NCI-H1105 treated with DMSO at 0.1 percent for 48 hours (cell line): Measurements from ENCODE around the gene SLC37A2.

Experiments used
- DNase-seq: peaks from one replicate; lab custom pipeline; 2025; lab: John Stamatoyannopoulos, UW

The SLC37A2 gene

DNA sequence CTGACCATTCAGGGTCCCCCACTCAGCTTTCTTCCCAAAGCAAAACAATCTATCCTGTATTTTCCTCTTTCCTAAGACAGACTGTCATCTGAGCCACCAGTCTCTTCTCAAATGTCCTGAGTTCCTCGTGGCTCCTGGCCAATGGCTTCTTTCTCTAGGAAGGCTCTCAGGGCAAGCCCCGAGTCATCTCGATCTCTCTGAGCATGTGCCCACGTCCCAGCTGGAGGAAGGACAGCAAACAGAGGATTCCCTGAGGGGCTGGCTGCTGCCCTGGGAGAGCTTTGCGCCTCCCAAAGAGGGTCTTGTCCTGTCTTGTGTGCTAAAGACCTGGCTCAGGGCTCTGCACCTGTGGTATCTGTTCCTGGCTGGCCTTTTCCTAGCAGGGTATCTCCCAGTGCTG lies 8.3 kb downstream of the SLC37A2 start:
- no peak for DNase-seq

DNA sequence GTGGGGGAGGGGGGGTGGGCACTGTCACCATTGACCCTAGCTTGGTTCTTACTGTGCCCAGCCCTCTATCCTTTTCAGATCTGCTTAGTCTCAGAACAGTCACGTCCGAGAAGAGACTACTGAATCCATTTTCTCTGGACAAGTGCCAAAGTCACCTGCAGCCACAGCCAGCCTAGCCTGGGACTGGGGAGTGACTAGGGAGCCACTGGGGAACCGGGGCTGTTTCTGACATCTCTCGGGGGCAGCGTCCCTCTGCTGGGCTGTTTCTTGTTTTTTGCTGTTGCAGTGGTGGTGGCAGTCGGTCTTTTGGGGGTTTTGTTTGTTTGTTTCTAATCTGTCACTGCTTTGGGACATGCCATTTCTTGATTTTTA lies 8.7 kb downstream of the SLC37A2 start:
- DNase-seq: no peak

GRCh38 chr11:125072218-125072960 lies 9.3 kb downstream of the SLC37A2 start:
- DNase-seq: no peak

- DNase-seq: no peak
Observed at GRCh38 chr11:125072961-125073590, 10.0 kb downstream of the SLC37A2 start.

- DNase-seq: no peak
Observed at GRCh38 chr11:125073616-125074483, 10.7 kb downstream of the SLC37A2 start.

DNA sequence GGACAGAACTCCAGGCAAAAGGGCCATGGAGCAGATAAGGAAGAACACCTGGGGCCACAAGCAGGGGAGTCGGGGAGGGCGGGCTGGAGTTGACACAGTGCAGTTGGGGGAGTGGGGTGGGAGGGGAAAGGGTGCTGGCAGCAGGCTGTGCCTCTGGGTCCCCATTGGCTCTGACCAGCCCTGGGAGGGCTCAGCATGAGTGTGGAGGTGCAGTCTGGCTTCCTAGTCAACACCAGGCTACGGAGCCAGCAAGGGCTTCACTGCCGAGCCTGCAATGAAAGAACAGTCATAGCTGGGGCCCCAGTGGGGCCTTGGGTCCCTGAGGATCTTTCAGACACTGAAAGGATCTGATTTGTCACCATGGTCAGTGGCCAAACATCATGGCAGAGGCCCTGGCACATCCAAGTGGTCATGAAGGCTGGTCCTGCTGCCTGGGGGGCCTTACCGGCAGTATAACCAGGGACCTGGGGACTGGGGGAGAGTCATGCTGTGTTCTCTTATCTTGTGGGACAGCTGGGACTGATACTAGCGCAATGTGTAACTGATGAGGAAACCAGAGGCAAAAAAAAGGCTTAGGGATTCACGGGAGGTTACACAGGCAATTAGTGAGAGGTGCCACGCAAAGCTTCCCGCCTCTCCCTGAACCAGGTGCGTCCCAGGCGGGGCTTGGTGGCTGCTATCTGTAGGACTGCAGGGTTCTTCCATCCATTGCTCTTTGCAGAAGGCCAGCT lies 11.6 kb downstream of the SLC37A2 start:
- no peak for DNase-seq

DNA sequence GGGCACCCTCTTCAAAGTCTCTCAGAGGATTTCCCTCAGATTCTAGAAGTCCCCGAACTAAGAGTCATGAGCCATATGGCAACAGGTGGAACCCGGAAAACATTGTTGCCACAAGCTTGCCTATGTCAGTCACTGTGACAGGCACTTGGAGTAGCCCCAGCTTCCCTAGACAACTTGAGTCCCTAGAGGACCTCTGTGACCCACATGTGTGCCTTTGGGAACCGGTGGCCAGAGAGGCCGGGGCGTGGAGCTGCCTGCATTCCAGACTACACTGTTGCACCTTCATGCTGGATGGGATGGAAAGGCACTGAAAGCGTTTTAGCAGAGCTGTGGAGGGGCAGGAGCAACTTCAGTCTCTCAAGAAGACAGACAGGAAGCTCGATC lies 12.1 kb downstream of the SLC37A2 start:
- DNase-seq: no peak

DNA sequence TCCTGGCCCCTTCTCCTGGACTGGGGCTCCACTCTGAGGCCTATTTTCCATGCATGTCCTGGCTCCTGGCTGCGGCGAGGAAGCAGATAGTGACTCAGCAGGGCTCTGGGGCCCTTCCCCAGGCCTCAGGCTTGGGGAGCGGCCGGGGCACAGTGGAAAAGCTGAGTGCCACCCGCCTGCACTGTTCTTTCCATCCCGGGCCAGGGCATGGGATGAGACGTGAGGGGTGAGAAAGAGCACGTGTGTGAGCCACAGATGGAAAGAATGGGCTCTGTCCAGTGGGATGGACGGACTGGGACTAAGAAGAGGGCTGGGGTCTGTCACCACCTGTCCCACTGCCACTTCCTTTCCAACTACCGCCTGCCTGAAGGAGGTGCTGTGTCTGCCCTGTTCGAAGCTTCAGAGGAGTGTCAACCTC lies 12.8 kb downstream of the SLC37A2 start:
- DNase-seq: no peak

DNA sequence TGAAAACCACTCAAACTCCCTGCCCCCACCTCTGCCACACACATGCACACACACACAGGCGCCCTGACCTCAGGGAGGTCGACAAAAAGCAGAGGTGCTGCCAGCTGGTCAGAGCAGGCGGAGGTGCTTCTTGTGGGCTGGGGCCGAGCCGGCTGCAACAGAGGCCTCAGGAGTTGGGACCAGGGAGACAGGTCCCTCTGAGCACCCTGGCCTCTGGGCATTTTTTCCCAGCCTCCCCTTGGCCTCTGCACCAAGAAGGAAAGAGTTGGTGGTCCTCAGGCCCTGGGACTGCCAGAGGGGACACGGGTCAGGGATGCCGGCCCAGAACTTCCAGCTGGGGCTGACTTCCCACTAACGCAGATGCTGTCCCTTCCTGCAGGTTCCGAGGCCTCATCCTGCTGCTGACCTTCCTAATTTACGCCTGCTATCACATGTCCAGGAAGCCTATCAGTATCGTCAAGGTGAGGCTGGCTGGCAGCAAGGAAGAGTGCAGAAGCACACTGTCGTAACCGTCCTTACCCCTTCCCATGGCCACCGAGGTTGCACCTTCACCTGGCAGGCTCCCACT lies 13.4 kb downstream of the SLC37A2 start:
- no peak for DNase-seq

DNA sequence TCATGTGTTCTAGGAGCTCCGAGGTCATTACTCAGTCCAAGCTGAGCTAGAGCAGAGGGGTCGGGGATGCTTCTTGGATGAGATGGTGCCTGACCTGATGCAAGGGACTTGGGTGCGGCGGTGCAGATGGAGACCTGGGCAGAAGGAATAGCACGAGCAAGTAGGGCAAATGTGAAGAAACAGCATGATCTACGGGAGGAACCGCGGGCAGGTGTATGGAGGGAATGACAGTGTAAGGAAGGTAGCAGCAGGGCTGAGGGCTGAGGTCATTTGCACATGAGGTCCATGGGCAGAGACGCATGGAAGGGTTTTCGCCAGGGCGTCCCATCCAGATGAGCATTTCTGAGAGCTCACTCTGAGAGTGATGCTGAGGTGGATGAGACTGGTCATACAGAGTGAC lies 14.9 kb downstream of the SLC37A2 start:
- no peak for DNase-seq

DNA sequence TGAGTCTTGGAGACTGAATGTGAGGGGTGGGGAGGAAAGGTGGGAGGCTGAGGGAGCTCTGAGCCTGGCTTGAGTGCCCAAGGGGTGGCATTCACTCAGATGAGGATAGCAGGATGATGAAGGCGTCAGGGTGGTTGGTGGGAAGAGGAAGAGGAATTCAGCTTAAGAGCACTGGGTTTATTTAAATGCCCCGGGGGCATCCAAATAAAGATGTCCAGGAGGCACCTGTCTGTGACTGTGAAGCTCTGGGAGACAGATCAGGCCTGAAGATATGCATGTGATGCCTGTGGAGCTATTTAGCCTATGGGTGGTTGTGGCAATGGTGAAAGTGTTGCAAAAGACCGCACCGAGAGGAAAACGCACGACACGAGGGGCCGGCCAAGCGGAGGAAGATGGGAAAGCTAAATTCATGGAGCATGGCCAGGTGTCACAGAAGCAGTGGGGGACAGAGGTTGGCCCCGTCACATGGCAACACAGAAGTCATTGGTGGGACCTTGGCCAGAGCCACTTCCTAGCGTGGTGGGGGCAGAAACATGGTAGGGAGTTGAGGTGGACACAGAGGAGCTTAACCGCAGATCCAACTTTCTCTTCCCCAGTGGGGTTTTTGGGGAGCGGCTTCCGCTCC lies 15.5 kb downstream of the SLC37A2 start:
- no peak for DNase-seq

GRCh38 chr11:125079151-125079877 lies 16.2 kb downstream of the SLC37A2 start:
- no peak for DNase-seq

GRCh38 chr11:125079878-125080530 lies 16.9 kb downstream of the SLC37A2 start:
- no peak for DNase-seq

DNA sequence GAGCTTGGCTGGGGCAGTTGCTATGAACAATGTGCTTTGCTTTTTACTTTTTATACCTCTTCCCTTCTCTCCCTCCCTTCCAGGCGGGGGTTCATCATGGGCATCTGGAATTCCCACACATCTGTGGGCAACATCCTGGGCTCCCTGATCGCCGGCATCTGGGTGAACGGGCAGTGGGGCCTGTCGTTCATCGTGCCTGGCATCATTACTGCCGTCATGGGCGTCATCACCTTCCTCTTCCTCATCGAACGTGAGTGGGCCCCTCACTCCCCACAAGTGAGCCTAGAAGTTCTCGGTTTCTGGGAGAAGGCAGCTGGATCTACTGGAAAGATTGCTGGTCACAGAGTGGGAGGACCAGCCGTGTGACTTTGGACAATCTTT lies 17.4 kb downstream of the SLC37A2 start:
- DNase-seq: no peak

DNA sequence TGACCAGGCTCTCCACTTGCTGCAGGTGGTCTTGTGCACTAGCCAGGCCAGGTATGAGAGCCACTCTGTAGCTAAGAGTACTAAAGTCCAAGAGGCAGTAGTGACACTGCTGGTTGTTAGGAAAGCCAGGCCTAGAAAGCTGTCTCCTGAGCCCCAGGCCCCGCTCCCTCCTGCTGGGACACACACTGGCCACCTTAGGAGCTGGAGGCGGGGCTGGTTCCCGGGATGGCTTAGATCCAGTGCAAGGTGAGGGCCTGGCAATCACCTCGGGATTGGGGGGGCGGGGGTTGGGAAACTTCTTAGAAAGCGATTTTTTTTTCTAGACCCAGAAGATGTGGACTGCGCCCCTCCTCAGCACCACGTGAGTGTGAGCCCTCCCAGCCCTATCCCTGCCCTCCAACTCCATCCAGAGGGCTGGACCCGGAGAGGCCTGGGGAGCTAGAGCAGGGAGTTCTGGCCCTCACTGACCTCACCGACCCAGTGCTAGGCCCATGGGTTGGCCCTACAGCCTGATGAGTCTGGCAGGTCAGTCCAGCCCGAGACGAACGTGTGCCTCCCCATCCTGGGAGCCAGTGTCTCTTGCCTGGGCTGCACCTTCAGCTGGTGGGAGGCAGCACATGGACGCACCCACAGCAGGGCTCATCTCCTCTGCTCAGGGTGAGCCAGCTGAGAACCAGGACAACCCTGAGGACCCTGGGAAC lies 18.1 kb downstream of the SLC37A2 start:
- no peak for DNase-seq

DNA sequence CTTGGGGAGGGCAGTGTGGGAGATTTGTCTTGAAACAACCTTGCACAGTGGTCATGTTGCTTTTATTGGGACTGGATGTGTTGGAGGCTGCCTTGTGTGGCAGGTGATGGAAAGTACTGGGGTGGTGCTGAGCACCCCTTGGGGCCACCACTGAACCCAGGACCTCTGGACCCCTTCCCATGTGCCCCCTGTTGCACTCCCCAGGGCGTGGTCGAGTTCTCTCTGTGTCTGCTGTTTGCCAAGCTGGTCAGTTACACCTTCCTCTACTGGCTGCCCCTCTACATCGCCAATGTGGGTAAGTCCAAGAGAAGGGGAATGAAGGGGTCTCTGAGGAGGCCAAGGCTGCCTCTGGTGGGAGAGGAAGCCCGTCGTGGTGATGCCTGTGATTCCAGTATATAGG lies 18.9 kb downstream of the SLC37A2 start:
- no peak for DNase-seq

DNA sequence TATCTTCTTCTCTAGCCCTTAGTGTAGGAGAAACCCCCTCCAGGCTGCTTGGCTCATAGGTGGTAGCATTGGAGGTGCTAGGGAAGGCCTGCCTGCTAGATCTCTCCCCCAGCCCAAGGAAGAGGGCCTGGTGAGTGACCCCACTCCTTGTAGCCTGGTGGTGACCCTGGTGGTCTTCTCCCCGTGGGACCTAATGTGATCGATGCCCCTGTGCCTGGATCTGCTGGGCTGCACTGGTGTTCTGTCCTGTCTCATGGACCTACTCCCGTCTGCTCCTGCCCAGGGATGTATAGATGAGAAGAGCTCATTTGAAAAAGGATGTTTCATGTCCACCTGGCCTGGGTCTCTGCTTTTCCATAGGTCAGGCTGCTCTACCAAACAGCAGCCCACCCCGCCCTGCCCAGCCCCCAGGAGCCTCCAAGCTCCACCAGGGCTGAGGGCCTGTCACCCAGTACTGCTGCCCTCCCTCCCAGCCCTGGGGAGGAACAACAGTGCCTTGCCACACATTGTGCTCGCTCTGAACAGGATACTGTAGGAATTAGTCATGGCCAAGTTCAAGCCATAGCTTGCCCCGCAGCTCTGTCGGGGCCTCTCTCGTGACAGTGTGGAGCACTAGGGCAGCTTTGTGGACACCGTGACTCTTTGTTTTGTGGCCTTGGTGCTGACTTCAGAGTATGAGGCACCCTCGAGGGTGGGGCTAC lies 19.7 kb downstream of the SLC37A2 start:
- DNase-seq: no peak

- no peak for DNase-seq
Observed at GRCh38 chr11:125083312-125084056, 20.4 kb downstream of the SLC37A2 start.
